ENCODE results near the gene HOTAIR.

Gene HOTAIR

DNA sequence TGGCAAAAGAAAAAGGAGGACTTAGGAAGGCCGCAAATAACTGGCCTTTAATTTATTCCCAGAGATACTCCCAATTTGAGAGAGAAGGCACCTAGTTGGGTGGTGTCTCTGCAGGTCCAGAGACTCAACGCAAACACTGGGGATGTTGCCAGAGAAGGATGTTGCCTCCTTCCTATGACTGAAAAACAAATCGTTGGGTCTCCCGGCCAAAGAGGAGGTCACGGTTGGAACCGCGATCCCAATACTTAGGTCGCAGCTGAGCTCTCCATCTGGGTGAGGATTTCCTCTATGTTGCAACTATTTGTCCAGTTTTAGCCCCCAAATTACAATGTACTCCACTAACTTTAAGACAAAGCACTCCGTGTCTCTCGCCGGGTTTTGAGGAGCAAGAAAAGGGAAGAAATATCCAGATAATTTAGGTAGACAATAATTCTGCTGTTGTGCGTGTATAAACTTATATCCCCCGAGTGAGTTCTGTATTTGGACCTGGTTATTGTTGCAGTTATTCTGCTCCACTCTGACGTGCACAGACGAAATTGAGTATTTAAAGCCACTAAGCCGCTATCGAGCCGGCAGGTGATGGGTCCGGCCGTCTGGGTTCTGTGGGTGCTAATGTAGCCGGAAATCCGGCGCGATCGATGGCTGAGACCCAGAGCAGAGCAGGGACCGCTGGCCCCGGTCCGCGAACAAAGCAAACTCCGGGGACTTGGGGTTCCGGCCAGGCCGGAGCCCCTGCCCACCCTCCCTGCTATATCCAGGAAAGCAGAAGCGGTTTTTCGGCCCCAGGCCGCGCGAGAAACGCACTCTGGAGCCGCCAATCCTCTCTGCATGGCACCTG is 14.3 kb downstream of the HOTAIR start:
- DNase-seq (ENCODE audit: low spot score): no peak

DNA sequence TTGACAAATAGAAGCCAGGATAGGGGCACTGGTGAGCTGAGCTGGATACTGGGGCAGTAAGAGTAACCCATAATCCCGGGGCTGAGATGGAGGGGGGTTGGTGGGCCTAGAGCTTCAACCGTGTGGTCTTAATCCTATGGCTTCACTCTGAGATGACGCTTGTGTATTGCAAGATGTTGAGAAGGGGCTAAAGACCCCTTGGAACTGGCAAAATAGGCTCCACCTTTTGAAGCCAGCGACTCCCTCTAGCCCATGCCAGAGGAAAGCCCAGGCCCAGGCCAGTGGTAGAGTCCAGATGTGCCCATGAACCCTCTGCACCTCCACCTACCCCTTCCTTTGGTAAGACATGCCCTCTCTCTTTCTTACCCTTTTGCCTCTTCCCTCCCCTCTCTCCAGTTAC is 15.4 kb downstream of the HOTAIR start:
- DNase-seq (ENCODE audit: low spot score): no peak

GRCh38 chr12:53958128-53958527 is 16.6 kb downstream of the HOTAIR start:
- DNase-seq (ENCODE audit: low spot score): no peak

DNA sequence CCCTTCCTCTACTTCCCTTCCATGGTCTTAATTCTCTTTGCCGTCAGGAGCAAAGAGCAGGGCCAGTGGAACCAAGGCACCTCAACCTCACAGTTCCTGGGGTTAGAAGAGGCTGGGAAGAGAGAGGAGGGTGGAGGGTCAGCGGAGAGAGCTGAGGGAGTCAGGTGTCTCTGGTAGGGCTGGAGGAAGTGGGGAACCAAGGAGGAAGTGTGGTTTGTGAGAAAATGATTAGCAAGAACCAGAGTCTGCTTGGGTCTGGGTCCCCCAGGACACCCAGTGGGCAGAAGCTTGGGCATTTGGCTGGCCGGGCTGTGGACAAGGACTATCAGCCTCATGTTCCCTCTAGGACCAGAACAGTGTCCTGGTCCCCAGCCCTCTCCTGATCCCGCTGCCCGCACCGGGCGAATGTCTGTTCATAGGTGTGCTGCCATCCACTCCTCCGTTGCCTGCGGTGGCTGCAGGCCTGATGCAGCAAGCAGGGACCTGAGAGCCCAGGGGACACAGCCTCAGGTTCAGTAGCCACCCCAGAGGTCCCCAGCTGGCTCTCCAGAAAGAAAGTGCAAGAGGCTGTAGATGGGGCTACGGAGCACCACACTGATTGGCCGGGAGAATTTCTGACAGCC is 17.7 kb downstream of the HOTAIR start:
- no peak for DNase-seq (ENCODE audit: low spot score)

- DNase-seq (ENCODE audit: low spot score): no peak
Observed at GRCh38 chr12:53956251-53956887, 18.4 kb downstream of the HOTAIR start.

GRCh38 chr12:53955776-53956250 is 18.9 kb downstream of the HOTAIR start:
- no peak for DNase-seq (ENCODE audit: low spot score)

DNA sequence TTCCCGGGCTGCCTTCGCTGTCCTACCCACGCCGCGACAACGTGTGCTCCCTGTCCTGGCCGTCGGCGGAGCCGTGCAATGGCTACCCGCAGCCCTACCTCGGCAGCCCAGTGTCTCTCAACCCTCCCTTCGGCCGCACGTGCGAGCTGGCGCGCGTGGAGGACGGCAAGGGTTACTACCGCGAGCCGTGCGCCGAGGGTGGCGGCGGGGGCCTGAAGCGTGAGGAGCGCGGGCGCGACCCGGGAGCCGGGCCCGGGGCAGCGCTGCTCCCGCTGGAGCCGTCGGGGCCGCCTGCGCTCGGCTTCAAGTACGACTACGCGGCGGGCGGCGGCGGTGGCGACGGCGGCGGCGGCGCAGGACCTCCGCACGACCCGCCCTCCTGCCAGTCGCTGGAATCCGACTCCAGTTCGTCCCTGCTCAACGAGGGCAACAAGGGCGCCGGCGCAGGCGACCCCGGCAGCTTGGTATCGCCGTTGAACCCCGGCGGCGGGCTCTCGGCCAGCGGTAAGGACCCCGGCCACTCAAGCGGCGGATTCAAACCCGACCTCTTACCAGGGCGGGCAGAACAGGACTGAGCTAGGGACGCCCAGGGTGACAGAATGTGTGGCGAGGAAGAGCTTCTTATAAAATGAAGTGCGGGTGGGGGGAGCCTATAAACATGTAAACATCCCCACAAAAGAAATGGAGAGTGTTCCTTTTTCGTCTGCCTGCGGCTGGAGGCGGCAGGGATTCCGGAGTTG is 19.5 kb downstream of the HOTAIR start:
- no peak for DNase-seq (ENCODE audit: low spot score)

DNA sequence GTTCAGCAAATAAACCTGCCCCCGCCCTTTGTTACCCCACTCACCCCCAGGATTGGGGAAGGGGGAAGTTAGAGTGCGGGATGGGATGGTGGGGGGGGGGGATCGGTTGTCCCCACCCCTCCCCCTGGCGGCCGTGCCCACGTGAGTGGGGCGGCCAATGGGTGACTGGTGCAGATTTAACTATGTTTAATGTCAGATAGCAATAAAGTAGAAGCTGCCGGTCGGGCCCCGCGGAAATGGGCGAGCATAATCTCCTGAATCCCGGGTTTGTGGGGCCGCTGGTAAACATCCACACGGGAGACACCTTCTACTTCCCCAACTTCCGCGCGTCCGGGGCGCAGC is 20.1 kb downstream of the HOTAIR start, which contains the start of gene HOXC12:
Gene HOXC12, plus strand, starts transcription at position 210 of the 342 bp plus-strand sequence. Its CDS starts 27 bp downstream, at position 237.
- no peak for DNase-seq (ENCODE audit: low spot score)

DNA sequence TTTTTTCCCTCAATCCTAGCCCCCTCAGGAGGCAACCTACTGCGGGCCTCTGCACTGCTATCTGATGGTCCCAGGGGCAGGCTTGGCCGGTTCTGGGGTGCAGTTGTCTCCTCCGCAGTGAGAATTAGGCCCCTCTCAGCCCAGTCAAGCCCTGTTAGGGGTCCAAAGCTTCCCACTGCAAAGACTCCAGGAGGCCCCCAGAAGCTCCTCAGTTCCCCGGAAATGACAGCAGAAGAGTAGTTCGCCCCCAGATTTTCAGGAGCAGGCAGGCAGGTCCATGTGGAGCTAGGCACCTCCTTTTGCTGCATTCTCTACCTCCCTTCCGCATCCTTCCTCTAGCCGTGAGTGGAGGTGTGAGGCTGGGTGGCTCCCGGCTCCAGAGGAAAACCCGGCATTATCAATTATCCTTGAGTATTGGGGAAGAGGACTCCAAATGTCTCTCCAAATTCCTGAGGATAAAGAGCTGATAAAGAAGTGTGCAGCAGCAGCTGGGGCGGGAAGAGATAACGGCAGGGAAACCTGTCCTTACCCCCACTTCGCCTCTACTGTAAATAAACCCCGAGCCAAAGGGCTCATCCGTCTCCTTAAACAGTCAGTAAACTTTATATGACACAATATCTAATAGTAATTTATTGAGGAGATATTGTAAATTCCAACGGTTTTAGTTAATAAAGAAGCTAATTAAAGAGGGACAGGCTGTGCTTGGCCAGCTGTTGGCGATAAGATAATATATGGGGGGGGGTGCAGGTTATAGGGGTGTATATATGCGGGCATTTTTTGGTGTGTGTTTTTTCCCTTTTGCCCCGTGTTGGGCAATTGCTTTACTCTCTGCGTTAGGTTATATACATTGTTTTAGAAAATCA is 20.7 kb downstream of the HOTAIR start:
- no peak for DNase-seq (ENCODE audit: low spot score)

- DNase-seq (ENCODE audit: low spot score): no peak
Observed at GRCh38 chr12:53952871-53953734, 21.7 kb downstream of the HOTAIR start.

DNA sequence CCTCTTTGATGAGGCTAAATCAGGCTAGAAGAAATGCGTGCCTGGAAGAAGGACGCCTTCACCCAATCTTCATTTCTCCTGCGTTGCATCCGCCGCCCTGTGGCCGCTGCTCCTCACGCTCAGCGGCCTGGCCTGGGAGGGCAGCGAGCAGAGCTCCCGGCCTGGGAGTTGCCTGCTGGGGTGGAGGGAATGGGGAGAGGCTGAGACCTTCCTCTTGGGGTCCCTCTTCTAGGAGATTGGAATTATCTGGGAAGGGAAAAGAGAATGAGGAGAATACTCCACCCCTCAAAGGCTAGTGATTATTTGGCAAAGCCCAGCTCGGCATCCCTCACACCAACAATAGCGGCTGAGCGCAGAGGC is 22.4 kb downstream of the HOTAIR start:
- DNase-seq (ENCODE audit: low spot score): no peak

DNA sequence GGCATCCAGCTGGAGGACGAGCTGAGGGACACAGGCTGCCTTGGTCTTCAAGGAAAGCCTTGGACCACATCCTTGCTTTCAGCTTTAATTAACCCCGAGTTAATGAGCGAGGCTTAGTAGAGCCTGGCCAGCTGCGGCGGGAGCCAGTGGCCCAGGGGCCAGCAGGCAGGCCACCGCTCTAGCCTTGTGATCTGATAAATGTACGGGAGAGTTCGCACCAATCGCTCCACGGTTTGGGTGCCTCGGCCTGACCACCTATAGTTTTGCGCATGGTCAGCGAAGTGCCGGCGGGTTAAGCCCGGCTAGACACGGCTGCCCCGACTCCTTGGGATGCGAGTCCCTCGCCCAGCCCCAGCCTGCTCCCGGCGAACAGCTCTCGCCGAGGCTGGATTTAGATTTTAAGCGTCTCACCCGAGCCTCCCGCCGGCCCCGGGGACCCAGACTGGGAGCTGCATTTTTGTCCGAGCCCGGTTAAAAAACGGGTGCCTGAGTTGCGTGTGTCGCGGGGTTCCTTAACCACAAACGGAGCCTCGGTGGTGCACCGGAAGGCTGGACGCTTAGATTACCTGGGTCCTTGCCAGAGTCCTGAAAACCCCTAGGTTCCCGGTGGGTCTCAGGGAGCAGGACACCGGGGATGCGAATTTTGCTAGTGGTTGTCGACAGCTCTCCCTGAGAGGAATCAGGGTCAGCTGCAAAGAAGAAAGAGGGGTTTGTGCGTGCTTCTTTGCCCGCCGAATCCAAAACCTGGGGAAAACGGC is 23.0 kb downstream of the HOTAIR start:
- DNase-seq (ENCODE audit: low spot score): no peak

DNA sequence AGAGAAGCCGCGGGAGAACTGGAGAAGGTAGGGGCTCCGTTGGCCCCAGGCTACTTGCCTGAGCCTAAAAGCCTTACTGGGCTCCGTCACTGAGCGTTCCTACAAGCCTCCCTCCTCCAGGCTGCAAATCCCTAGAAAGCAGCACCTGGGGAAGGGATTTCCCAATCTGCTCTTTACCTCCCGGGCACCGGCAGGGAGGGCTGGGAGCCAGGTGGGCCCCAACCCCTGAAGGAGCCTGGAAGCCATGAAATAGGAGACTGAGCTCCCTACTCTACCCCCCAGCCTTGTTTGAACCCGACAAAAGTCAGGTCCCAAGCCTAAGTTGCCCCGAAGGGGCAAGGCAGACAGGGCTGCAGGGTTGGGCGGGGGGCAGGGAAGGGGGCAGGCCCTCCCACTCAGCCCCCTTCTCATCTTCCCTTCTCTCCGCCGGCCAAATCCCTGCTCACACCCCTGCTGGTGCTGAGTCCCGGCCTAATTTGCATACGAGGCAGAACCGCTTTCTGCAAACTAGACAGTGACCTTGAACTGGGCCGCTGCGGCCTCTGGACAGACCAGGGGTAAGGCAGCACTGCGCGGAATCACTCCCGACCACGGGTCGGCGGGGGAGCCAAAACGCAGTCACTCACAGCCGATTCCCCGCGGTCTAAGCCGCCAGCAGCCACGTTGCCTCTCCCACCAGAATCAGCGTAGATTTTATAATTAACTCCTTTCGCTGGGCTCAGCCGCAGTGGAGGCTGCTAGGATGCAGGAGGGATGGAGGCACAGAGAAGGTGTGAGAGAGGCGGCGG is 23.8 kb downstream of the HOTAIR start:
- DNase-seq (ENCODE audit: low spot score): no peak

DNA sequence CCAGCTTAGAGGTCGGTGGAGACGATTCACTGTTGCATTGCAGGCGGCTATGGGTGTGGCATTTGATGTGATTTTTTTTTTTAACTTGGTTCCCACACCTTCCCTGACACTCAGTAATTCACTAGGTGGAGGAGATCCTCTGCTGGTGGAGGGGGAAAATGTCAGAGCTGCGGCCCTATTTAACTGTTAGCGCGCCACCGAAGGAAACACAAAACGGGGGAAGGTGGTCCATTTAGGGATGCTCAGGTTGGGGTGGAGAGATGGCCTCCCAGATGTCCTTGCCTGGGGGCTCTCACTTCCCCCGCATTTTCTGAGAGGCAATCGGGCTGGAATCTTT is 24.3 kb downstream of the HOTAIR start:
- no peak for DNase-seq (ENCODE audit: low spot score)

- no peak for DNase-seq (ENCODE audit: low spot score)
Observed at GRCh38 chr12:53949631-53950436, 24.9 kb downstream of the HOTAIR start.

- no peak for DNase-seq (ENCODE audit: low spot score)
Observed at GRCh38 chr12:53948650-53949593, 25.8 kb downstream of the HOTAIR start.

- DNase-seq (ENCODE audit: low spot score): no peak
Observed at GRCh38 chr12:53947743-53948142, 27.0 kb downstream of the HOTAIR start.

Measured in CD4-positive, alpha-beta T cell treated with Interleukin-6 at 100 ng/mL for 8 hours (primary cell).